ENCODE measurements around the gene MAS1L. TPM values are rescaled to one million over a fixed set of nuclear protein-coding genes. Genes with fewer than 3 reads are reported as not detected.

The MAS1L gene
- total RNA-seq, 6 experiments from 2014 or later: not detected

DNA sequence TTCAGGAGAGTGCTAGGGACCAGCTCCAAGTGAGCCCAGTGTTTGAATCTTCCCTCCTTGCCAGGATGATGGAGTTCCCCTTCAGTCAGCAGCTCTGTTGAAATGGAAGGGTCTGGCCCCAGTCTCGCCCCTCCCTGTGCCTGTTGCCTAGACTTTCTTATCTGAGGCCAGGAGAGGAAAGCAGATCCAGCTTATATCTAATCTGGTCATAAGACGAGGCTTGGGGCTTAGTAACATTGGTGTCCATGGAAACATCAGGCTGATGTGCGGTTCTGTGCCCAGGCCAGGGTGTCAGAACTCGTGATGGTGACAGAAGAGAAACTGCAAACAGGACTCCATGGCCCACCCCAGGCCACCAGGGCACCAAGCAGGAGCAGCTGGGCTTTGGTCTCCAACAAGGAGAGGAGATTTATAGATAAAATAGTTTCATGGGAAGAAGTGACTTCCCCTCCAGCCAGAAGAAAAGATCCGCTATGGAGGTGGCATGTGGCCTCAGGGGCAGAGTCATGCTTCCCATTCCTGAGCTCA is 9.8 kb downstream of the MAS1L start:
- H3K4me1 Mint-ChIP-seq (ENCODE audit: low read depth): no peaks in the 10 kb centered on the region
- H3K27me3 Mint-ChIP-seq (ENCODE audit: insufficient read depth): no peaks in the 10 kb centered on the region
- no peak for DNase-seq
- peaks cover 62% of the 10 kb centered on the region for H3K9me3 Mint-ChIP-seq
- TF ChIP-seq, protein P1, sequence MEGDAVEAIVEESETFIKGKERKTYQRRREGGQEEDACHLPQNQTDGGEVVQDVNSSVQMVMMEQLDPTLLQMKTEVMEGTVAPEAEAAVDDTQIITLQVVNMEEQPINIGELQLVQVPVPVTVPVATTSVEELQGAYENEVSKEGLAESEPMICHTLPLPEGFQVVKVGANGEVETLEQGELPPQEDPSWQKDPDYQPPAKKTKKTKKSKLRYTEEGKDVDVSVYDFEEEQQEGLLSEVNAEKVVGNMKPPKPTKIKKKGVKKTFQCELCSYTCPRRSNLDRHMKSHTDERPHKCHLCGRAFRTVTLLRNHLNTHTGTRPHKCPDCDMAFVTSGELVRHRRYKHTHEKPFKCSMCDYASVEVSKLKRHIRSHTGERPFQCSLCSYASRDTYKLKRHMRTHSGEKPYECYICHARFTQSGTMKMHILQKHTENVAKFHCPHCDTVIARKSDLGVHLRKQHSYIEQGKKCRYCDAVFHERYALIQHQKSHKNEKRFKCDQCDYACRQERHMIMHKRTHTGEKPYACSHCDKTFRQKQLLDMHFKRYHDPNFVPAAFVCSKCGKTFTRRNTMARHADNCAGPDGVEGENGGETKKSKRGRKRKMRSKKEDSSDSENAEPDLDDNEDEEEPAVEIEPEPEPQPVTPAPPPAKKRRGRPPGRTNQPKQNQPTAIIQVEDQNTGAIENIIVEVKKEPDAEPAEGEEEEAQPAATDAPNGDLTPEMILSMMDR (IDR thresholded peaks at IDR 0.05): no peak
- no peak overlapping the region for H3K27ac Mint-ChIP-seq
- H3K36me3 Mint-ChIP-seq (ENCODE audit: low read depth): no peaks in the 10 kb centered on the region
- no peak overlapping the region for H3K4me3 Mint-ChIP-seq

DNA sequence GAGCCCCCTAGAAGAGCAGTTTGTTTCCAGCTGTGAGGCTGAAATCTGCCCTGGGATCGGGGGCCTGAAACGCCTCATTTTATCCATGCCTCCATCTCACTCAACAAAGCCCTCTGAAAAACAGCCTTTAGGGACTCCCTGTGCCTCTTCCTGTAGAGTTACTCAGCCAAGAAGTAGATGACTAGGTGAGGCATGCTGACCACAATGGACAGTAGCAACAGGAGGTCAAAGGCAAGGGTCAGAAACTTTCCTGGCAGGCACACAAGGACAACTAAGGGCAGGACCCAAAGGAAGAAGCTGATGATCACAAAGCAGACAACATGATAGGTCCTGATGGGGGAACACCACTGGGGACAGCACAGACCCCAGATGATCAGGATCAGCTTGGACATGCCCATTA is 12.8 kb downstream of the MAS1L start:
- TF ChIP-seq, protein P1 (IDR thresholded peaks at IDR 0.05): no peak
- H3K4me1 Mint-ChIP-seq (ENCODE audit: low read depth): no peaks in the 10 kb centered on the region

DNA sequence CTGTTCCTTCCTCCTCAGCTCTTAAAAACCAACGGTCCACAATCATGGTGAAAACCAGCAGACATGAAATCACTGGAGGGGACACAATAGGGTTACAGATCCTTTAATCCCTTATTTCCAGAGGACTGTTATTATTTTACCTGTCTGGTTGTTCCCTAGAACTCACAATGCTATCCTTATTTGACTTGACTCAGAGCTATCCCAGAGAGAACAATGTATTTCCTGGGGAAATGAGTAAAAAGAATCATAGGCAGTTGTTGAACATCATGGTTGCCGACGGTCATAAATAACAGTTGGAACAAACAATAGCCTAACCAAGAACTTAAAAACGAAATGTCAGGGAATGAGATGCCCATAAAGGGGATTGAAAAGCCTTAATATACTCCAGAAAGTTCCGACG is 21.5 kb downstream of the MAS1L start:
- no peaks in the 10 kb centered on the region for H3K4me1 Mint-ChIP-seq (ENCODE audit: low read depth)
- no peak for DNase-seq
- H3K36me3 Mint-ChIP-seq (ENCODE audit: low read depth): peaks cover 5% of the 10 kb centered on the region; the same call in 1 of the 2 replicates
- peaks cover 29% of the 10 kb centered on the region for H3K9me3 Mint-ChIP-seq
- H3K27me3 Mint-ChIP-seq (ENCODE audit: insufficient read depth): no peaks in the 10 kb centered on the region; the same call in 1 of the 2 replicates
- H3K4me3 Mint-ChIP-seq: no peak overlapping the region
- TF ChIP-seq, protein P1 (IDR thresholded peaks at IDR 0.05): no peak
- no peak overlapping the region for H3K27ac Mint-ChIP-seq

More for the DNA sequence above, 12.8 kb downstream of the MAS1L start:
- no peak for DNase-seq
- Mint-ChIP-seq H3K9me3 (peaks cover 56% of the 10 kb centered on the region), H3K27me3 (ENCODE audit: insufficient read depth) (no peaks in the 10 kb centered on the region), H3K4me3 (no peak overlapping the region), H3K36me3 (ENCODE audit: low read depth) (peaks cover 6% of the 10 kb centered on the region; the same call in 1 of the 2 replicates), H3K27ac (no peak overlapping the region)

DNA sequence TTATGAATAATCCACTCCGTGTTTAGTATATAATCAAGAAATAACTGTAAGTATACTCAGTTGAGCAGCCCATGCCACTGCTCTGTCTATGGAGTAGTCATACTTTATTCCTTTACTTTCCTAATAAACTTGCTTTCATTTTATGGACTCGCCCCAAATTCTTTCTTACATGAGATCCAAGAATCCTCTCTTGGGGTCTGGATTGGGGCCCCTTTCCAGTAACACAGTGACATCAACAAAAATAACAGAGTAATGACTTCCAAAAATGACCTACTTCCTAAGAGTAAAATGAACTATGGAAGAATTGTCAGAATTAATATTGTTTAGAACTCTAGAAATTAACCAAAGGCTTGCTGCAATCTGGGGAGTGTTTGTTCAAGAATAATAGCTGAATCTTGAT is 22.0 kb downstream of the MAS1L start:
- peaks cover 5% of the 10 kb centered on the region; the same call in 1 of the 2 replicates for H3K36me3 Mint-ChIP-seq (ENCODE audit: low read depth)
- no peaks in the 10 kb centered on the region; the same call in 1 of the 2 replicates for H3K27me3 Mint-ChIP-seq (ENCODE audit: insufficient read depth)
- no peak for DNase-seq
- H3K4me1 Mint-ChIP-seq (ENCODE audit: low read depth): no peaks in the 10 kb centered on the region
- no peak overlapping the region for H3K4me3 Mint-ChIP-seq
- peaks cover 34% of the 10 kb centered on the region for H3K9me3 Mint-ChIP-seq
- TF ChIP-seq, protein P1 (IDR thresholded peaks at IDR 0.05): no peak
- H3K27ac Mint-ChIP-seq: no peak overlapping the region

DNA sequence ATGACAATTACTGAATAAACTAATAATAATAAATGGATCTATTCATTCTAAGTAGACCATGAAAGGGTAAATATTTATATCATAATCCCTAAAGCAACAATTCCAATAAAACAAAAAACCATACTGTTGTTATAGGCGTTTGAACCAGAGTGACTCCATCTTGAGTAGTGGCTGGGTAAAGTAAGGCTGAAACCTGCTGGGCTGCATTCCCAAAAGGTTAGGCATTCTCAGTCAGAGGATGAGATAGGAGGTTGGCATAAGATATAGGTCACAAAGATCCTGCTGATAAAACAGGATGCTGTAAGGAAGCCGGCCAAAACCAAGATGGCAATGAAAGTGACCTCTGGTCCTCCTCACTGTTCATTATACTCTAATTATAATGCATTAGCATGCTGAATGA is 22.5 kb downstream of the MAS1L start:
- Mint-ChIP-seq H3K9me3 (peaks cover 34% of the 10 kb centered on the region), H3K4me3 (no peak overlapping the region), H3K27ac (no peak overlapping the region), H3K36me3 (ENCODE audit: low read depth) (peaks cover 5% of the 10 kb centered on the region; the same call in 1 of the 2 replicates), H3K4me1 (ENCODE audit: low read depth) (no peaks in the 10 kb centered on the region), H3K27me3 (ENCODE audit: insufficient read depth) (no peaks in the 10 kb centered on the region; the same call in 1 of the 2 replicates)
- TF ChIP-seq, protein P1 (IDR thresholded peaks at IDR 0.05): no peak
- DNase-seq: no peak
